Heart left ventricle (tissue), 13 donors: ENCODE measurements around the gene TMC7.

Source experiments
- POLR2A ChIP-seq, 2 donors: fragments of 450-650 bp; IDR thresholded peaks; one replicate each; pipeline ENCODE4 v1.6.1; 2017; ENCODE audit warnings: antibody characterized with exemption in 2 of 2, mild to moderate bottlenecking in 2 of 2, moderate library complexity in 2 of 2
- TF ChIP-seq, protein P1 (sequence below), 12 donors: fragments of 200-600 bp; sonication (generic) in 4 of 12; IDR thresholded peaks; one replicate each; pipeline versions ENCODE4 v1.5.0 to v1.8.0; 2018 to 2022; ENCODE audit warnings: antibody characterized with exemption in 12 of 12, mild to moderate bottlenecking in 5 of 12
- donor health status: ischemic (EF 13 %, LVEDD 7.1; RV severe dilation, severe dysfunction).
- donor health status: DM: no; HTN: yes; CAD: no.
- donor health status: DM: no; HTN: no; CAD: no.
- donor health status: ischemic (EF 25% LVEDD 6.9; RV normal size, moderate dysfunction).
- donor health status: ischemic (EF 25% LVEDD 5.7; RV mildly dilated, moderate dysfunction).
- donor health status: ischemic (EF 35%, LVEDD 5.7; RV mildly dilated, moderate dysfunction).
- donor health status: nonischemic (EF 11% LVEDD 7.7; RV severe dilation, severe dysfunction).
- donor health status: DM: yes; HTN: yes; CAD: no.
- donor health status: PGD.
- donor health status: ischemic (EF 29% LVEDD 5.4; RV normal size, mild dysfunction).
- donor health status: nonischemic (EF 23%, LVEDD 6.1; RV moderate dilation, normal function).

DNA sequence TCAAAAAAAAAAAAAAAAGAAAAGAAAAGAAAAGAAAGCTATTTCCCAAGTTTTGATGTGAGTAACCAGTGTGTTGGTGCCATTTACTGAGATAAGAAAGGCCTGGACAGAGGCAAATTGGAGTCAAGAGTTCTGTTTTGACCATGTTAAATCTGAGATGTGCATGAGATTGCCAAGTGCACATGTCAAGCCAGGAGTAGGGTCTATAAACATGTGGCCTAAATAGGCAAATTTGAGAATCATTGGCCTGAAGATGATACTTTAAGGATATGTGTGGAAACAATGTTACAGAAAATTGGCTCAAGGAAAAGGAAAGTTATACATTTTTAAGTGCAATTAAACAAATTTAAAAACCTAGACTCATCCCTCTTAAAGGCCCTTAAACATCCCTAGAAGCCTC lies 42.3 kb upstream of the TMC7 start:
- TF ChIP-seq, protein P1, sequence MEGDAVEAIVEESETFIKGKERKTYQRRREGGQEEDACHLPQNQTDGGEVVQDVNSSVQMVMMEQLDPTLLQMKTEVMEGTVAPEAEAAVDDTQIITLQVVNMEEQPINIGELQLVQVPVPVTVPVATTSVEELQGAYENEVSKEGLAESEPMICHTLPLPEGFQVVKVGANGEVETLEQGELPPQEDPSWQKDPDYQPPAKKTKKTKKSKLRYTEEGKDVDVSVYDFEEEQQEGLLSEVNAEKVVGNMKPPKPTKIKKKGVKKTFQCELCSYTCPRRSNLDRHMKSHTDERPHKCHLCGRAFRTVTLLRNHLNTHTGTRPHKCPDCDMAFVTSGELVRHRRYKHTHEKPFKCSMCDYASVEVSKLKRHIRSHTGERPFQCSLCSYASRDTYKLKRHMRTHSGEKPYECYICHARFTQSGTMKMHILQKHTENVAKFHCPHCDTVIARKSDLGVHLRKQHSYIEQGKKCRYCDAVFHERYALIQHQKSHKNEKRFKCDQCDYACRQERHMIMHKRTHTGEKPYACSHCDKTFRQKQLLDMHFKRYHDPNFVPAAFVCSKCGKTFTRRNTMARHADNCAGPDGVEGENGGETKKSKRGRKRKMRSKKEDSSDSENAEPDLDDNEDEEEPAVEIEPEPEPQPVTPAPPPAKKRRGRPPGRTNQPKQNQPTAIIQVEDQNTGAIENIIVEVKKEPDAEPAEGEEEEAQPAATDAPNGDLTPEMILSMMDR (IDR thresholded peaks at IDR 0.05), result no peak
- TF ChIP-seq POLR2A (IDR thresholded peaks at IDR 0.05), result no peak
